GDM1 (cell line): Measurements from ENCODE around the gene ICAM3.
A peak's percentile ranks its signal among the peaks of the same experiment; 100 is the strongest.

ENCODE experiments used
- DNase-seq: peaks from one replicate; lab custom pipeline; 2025; lab: John Stamatoyannopoulos, UW

Gene ICAM3

DNA sequence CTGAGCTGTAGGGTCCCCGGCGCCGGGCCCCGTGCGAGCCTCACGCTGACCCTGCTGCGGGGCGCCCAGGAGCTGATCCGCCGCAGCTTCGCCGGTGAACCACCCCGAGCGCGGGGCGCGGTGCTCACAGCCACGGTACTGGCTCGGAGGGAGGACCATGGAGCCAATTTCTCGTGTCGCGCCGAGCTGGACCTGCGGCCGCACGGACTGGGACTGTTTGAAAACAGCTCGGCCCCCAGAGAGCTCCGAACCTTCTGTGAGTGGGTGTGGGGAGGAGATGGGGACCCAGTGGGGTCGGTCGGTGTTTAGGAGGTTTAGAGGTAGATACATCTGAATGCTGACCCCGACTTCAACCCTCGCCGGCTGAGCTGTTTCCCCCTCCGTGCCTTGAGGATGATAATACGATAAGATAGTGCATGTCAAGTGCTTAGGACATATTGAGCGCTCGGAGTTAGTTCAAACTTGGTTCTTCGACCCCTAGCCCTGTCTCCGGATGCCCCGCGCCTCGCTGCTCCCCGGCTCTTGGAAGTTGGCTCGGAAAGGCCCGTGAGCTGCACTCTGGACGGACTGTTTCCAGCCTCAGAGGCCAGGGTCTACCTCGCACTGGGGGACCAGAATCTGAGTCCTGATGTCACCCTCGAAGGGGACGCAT is 47.7 kb downstream of the ICAM3 start:
- no peak for DNase-seq

DNA sequence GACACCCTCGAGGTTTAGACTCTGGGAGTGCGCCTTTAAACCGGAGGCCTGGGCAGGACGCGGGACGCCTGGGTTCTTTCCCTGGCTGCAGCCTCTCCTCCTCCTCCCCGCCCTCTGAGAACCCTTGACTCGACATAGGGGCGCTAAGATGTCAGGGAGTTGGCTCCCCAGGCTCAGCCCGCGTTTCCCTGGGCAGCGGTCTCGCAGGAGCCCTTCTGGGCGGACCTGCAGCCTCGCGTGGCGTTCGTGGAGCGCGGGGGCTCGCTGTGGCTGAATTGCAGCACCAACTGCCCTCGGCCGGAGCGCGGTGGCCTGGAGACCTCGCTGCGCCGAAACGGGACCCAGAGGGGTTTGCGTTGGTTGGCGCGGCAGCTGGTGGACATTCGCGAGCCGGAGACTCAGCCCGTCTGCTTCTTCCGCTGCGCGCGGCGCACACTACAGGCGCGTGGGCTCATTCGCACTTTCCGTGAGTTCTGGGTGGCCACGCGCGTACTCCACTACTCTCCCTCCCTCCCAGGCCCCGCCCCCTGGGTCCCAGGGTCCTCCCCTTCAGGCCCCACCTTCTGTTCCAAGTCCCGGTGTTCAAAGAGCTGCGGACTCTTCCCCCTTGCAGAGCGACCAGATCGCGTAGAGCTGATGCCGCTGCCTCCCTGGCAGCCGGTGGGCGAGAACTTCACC is 48.4 kb downstream of the ICAM3 start:
- DNase-seq = peak; percentile 56

DNA sequence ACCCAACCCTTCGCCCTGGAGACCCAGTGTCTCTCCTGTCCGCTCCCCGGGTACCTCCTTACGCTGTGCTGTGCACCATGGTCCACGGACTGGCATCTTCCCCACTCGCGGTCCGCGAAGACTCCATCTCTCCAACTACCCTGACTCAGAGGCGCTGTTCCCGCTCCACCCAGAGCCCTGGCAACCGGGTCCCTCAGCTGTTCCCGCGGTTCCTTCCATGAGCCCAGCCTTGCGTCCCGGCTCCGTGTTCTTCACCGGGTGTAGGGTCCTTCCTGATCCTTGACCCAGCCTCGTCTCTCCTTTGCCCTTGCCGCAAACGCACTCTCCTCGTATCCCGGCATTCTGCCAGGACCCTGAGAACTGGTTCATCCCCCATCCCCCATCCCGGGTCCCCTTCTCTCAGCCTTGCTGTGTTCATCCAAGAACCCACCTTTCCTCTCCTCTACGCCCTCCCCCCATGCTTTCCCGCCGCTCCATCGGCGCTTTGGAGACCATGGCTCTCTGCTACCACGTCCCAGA is 49.0 kb downstream of the ICAM3 start:
- DNase-seq = no peak

DNA sequence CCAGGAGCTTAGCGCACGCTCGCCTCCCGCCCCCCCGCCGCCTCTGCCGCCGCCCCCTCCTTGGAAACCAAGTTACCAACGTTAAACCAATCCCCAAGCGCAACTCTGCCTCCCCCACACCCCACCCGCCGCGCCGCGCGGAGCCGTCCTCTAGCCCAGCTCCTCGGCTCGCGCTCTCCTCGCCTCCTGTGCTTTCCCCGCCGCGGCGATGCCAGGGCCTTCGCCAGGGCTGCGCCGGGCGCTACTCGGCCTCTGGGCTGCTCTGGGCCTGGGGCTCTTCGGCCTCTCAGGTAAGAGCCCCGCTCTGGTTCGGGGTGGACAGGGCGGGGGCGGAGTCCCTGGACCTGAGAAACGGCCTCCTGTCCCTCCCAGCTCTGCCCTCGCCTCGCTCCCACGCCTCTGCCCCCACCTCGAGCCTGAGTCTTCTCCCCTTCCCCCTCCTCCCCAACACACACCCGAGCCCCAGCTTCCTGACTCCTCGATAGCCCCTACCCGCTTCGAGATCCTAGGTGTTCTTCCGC is 49.5 kb downstream of the ICAM3 start, which contains the start of gene ICAM5:
ICAM5 (plus strand) TSS at position 117 of the 521 bp plus-strand sequence; CDS start at position 209, 92 bp downstream.
- no peak for DNase-seq

DNA sequence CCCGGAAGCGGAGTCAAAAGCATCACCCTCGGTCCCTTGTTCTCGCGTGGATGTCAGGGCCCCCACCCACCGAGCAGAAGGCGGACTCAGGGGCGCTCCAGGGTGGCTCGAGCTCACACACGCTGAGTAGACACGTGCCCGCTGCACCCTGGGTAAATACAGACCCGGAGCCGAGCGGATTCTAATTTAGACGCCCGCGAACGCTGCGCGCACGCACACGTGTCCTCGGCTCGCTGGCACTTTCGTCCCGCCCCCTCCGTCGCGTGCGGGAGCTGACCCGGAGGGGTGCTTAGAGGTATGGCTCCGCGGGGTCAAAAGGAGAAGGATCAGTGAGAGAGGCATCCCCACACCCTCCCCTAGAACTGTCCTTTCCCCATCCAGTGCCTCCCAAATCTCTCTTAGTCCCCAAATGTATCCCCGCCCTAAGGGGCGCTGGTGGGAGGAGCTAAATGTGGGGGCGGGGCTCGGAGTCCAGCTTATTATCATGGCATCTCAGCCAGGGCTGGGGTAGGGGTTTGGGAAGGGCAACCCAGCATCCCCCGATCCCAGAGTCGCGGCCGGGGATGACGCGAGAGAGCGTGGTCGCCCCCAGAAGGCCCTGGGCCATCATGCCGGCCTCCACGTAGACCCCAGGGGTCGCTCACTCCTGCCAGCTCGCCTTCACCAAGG is 50.1 kb downstream of the ICAM3 start:
- peak; percentile 86 for DNase-seq

DNA sequence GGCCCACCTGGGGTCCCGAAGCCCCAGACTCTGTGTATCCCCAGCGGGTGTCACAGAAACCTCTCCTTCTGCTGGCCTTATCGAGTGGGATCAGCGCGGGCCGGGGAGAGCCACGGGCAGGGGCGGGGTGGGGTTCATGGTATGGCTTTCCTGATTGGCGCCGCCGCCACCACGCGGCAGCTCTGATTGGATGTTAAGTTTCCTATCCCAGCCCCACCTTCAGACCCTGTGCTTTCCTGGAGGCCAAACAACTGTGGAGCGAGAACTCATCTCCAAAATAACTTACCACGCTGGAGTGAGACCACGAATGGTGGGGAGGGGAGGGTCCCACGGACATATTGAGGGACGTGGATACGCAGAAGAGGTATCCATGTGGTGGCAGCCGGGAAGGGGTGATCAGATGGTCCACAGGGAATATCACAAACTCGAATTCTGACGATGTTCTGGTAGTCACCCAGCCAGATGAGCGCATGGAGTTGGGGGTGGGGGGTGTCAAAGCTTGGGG is 50.7 kb downstream of the ICAM3 start:
- DNase-seq = peak; percentile 76

DNA sequence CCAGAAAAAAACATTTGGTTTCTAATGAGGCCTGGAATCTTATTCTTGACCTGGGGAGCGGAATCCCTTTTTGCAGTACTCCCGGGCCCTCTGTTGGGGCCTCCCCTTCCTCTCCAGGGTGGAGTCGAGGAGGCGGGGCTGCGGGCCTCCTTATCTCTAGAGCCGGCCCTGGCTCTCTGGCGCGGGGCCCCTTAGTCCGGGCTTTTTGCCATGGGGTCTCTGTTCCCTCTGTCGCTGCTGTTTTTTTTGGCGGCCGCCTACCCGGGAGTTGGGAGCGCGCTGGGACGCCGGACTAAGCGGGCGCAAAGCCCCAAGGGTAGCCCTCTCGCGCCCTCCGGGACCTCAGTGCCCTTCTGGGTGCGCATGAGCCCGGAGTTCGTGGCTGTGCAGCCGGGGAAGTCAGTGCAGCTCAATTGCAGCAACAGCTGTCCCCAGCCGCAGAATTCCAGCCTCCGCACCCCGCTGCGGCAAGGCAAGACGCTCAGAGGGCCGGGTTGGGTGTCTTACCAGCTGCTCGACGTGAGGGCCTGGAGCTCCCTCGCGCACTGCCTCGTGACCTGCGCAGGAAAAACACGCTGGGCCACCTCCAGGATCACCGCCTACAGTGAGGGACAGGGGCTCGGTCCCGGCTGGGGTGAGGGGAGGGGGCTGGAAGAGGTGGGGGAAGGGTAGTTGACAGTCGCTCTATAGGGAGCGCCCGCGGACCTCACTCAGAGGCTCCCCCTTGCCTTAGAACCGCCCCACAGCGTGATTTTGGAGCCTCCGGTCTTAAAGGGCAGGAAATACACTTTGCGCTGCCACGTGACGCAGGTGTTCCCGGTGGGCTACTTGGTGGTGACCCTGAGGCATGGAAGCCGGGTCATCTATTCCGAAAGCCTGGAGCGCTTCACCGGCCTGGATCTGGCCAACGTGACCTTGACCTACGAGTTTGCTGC is 52.4 kb downstream of the ICAM3 start, which contains the start of gene ICAM4:
ICAM4 (plus strand) TSS at position 153 of the 935 bp plus-strand sequence; CDS start at position 211, 58 bp downstream.
- DNase-seq = peak; percentile 59

DNA sequence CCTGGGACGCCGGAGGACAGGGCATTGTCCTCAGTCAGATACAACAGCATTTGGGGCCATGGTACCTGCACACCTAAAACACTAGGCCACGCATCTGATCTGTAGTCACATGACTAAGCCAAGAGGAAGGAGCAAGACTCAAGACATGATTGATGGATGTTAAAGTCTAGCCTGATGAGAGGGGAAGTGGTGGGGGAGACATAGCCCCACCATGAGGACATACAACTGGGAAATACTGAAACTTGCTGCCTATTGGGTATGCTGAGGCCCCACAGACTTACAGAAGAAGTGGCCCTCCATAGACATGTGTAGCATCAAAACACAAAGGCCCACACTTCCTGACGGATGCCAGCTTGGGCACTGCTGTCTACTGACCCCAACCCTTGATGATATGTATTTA is 54.0 kb downstream of the ICAM3 start:
- DNase-seq = peak; percentile 51

DNA sequence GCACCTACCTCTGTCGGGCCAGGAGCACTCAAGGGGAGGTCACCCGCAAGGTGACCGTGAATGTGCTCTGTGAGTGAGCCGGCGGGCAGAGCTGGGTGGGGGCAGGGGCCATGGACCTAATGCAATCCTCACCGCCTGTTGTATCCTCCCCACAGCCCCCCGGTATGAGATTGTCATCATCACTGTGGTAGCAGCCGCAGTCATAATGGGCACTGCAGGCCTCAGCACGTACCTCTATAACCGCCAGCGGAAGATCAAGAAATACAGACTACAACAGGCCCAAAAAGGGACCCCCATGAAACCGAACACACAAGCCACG is 54.5 kb downstream of the ICAM3 start:
- DNase-seq = no peak

DNA sequence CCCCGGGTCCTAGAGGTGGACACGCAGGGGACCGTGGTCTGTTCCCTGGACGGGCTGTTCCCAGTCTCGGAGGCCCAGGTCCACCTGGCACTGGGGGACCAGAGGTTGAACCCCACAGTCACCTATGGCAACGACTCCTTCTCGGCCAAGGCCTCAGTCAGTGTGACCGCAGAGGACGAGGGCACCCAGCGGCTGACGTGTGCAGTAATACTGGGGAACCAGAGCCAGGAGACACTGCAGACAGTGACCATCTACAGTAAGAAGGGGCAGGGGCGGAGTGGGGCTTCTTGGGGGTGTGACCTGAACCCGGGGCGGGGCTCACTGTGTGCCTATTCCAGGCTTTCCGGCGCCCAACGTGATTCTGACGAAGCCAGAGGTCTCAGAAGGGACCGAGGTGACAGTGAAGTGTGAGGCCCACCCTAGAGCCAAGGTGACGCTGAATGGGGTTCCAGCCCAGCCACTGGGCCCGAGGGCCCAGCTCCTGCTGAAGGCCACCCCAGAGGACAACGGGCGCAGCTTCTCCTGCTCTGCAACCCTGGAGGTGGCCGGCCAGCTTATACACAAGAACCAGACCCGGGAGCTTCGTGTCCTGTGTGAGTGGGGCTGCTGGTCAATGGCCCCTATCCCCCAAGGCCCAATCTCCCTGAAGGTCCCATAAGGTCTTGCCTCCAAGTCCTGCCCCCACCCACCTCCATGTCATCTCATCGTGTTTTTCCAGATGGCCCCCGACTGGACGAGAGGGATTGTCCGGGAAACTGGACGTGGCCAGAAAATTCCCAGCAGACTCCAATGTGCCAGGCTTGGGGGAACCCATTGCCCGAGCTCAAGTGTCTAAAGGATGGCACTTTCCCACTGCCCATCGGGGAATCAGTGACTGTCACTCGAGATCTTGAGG is 55.1 kb downstream of the ICAM3 start:
- DNase-seq = no peak
